HCT116 (cell line): ENCODE measurements around the gene HDAC5. TPM values are rescaled to one million over a fixed set of nuclear protein-coding genes. Genes with fewer than 3 reads are reported as not detected.
"Not testable (repeated sequence)": the region's sequence is repeated elsewhere in the genome, so short reads cannot be mapped to it uniquely, and the experiment has no call there.

ENCODE experiments used
- ATAC-seq: fragments of 200-7000 bp; cut with Tn5 transposase; 2 replicates; pipeline ENCODE4 v1.9.1; 2020; ENCODE audit warnings: mild to moderate bottlenecking, moderate library complexity
- BruUV-seq: library from RNA; stranded (reverse); fragments of 400-500 nt; replicated peaks from 2 replicates; lab custom pipeline; 2021; lab: Mats Ljungman, UMichigan
- CTCF ChIA-PET: fragments of 300-600 bp; sonication (Branson Sonifier 250); formaldehyde crosslinking; loops from one replicate; lab custom pipeline; 2021; ENCODE audit warnings: antibody characterized with exemption; lab: Charles Lee
- POLR2A ChIA-PET: fragments of 300-600, 350-600 bp; sonication (Branson Sonifier 250); formaldehyde crosslinking; loops from one replicate; lab custom pipeline; 2021; ENCODE audit warnings: antibody characterized with exemption; lab: Charles Lee
- RAD21 ChIA-PET, 2 experiments: fragments of 300-600 bp; sonication (Branson Sonifier 250); formaldehyde crosslinking; loops; one replicate each; lab custom pipeline; 2023; ENCODE audit warnings: low total read pairs in 2 of 2; ENCODE audit not compliant: uncharacterized antibody in 2 of 2, unreplicated experiment in 2 of 2, low non-redundant PET in 1 of 2; lab: Charles Lee
- DNase-seq: peaks from one replicate; pipeline ENCODE4 v3.0.0-alpha.2; 2010; ENCODE audit warnings: low read depth, low spot score
- H2AFZ ChIP-seq: fragments of 200-600 bp; shearing (Covaris generic), sonication (generic); 2 replicates; pipeline ENCODE4 v1.6.1; 2017; ENCODE audit warnings: low read depth, mixed run types, mixed read lengths, antibody characterized with exemption, low read length; ENCODE audit not compliant: poor library complexity, severe bottlenecking
- H3K27ac ChIP-seq: 2 replicates; pipeline ENCODE4 v1.5.1; 2012; ENCODE audit warnings: low read depth, low read length
- H3K27me3 ChIP-seq: fragments of 200-600 bp; sonication (generic); 2 replicates; pipeline ENCODE4 v1.6.1; 2016; ENCODE audit warnings: mixed run types, low read length, mixed read lengths; ENCODE audit not compliant: insufficient read depth
- H3K36me3 ChIP-seq, 2 experiments: fragments of 200-500 bp in 1 of 2; fragments of 200-600 bp in 1 of 2; sonication (Bioruptor generic) in 1 of 2; sonication (generic) in 1 of 2; 2 replicates each; pipeline versions ENCODE4 v1.5.1 to v1.6.1; 2014 to 2016; ENCODE audit warnings: low read length in 2 of 2, inconsistent platforms in 1 of 2, mixed read lengths in 1 of 2, mixed run types in 1 of 2; ENCODE audit not compliant: insufficient read depth in 2 of 2, control insufficient read depth in 1 of 2
- H3K4me1 ChIP-seq, 2 experiments: fragments of 200-600 bp in 1 of 2; sonication (generic) in 1 of 2; 2 replicates each; pipeline versions ENCODE4 v1.5.1 to v1.6.1; 2012 to 2017; ENCODE audit warnings: low read length in 2 of 2, inconsistent platforms in 1 of 2, mild to moderate bottlenecking in 1 of 2, mixed read lengths in 1 of 2, mixed run types in 1 of 2, moderate library complexity in 1 of 2; ENCODE audit not compliant: insufficient read depth in 2 of 2, control insufficient read depth in 1 of 2
- H3K4me2 ChIP-seq: fragments of 200-600 bp; sonication (generic); 2 replicates; pipeline ENCODE4 v1.6.1; 2017; ENCODE audit warnings: mixed run types, low read length, mixed read lengths
- H3K4me3 ChIP-seq, 2 experiments: fragments of 200-600 bp in 1 of 2; sonication (generic) in 1 of 2; replicated peaks in 1 of 2; 2 replicates each; pipeline ENCODE4 v1.5.1; 2011 to 2016; ENCODE audit warnings: low read length in 2 of 2, control low read depth in 1 of 2, low read depth in 1 of 2, mild to moderate bottlenecking in 1 of 2, mixed read lengths in 1 of 2, mixed run types in 1 of 2
- H3K79me2 ChIP-seq: fragments of 200-600 bp; sonication (generic); 2 replicates; pipeline ENCODE4 v1.6.1; 2017; ENCODE audit warnings: mild to moderate bottlenecking, mixed run types, low read length, moderate library complexity, mixed read lengths; ENCODE audit not compliant: insufficient read depth
- H3K9ac ChIP-seq: fragments of 200-600 bp; sonication (generic); 2 replicates; pipeline ENCODE4 v1.6.1; 2016; ENCODE audit warnings: low read length, mixed read lengths
- H3K9me2 ChIP-seq: fragments of 200-600 bp; sonication (generic), shearing (Covaris generic); 2 replicates; pipeline ENCODE4 v1.6.1; 2017; ENCODE audit warnings: mixed run types, mild to moderate bottlenecking, moderate library complexity; ENCODE audit not compliant: insufficient read depth
- H3K9me3 ChIP-seq, 2 experiments: fragments of 200-500 bp in 1 of 2; fragments of 200-600 bp in 1 of 2; sonication (Bioruptor generic) in 1 of 2; sonication (generic) in 1 of 2; 2 replicates each; pipeline ENCODE4 v1.6.1; 2014 to 2017; ENCODE audit warnings: low read length in 2 of 2, mixed read lengths in 2 of 2, inconsistent platforms in 1 of 2, low read depth in 1 of 2, mild to moderate bottlenecking in 1 of 2, mixed run types in 1 of 2, moderate library complexity in 1 of 2; ENCODE audit not compliant: control insufficient read depth in 1 of 2, insufficient read depth in 1 of 2
- H4K20me1 ChIP-seq: fragments of 200-600 bp; sonication (generic), shearing (Covaris generic); 2 replicates; pipeline ENCODE4 v1.6.1; 2017; ENCODE audit warnings: mixed run types, mild to moderate bottlenecking, moderate library complexity; ENCODE audit not compliant: insufficient read depth
- CTCF ChIP-seq, 3 experiments: fragments of 200-600 bp in 1 of 3; sonication (generic) in 1 of 3; IDR thresholded peaks in 2 of 3; conservative IDR thresholded peaks in 1 of 3; 2 replicates each; pipeline ENCODE4 v1.5.1; 2012 to 2017; ENCODE audit warnings: low read depth in 2 of 3, low read length in 2 of 3, antibody characterized with exemption in 1 of 3, borderline replicate concordance in 1 of 3, control low read depth in 1 of 3, mild to moderate bottlenecking in 1 of 3, mixed read lengths in 1 of 3, mixed run types in 1 of 3, moderate library complexity in 1 of 3; ENCODE audit not compliant: insufficient read depth in 1 of 3
- EZH2 ChIP-seq: fragments of 200-600 bp; sonication (generic); IDR thresholded peaks from 2 replicates; pipeline ENCODE4 v1.6.1; 2017; ENCODE audit warnings: antibody characterized with exemption, mixed run types
- JUND ChIP-seq: IDR thresholded peaks from 2 replicates; pipeline ENCODE4 v1.6.1; 2012
- MAX ChIP-seq: IDR thresholded peaks from 2 replicates; pipeline ENCODE4 v1.6.1; 2012
- SIN3A ChIP-seq: IDR thresholded peaks from 2 replicates; pipeline ENCODE4 v1.6.1; 2012; ENCODE audit warnings: low read depth
- SRF ChIP-seq: IDR thresholded peaks from 2 replicates; pipeline ENCODE4 v1.6.1; 2012; ENCODE audit warnings: low read depth
- YY1 ChIP-seq: IDR thresholded peaks from 2 replicates; pipeline ENCODE4 v1.6.1; 2011; ENCODE audit warnings: low read length, low read depth, moderate library complexity, mild to moderate bottlenecking; ENCODE audit not compliant: insufficient replicate concordance; ENCODE audit errors: extremely low read depth
- intact Hi-C: fragments of 100-400 bp; cut with micrococcal nuclease; formaldehyde crosslinking; loops from 2 replicates; pipeline ENCODE4 v1.10.0; 2022
- total RNA-seq: library from RNA; stranded (reverse); gene quantifications from one replicate; pipeline ENCODE4 v1.2.1, GENCODE V29; 2021; ENCODE audit not compliant: unreplicated experiment

Gene HDAC5
- total RNA-seq, 1 experiment from 2014 or later = 32.9 TPM

GRCh38 chr17:44149066-44149465, 25.6 kb upstream of the HDAC5 start:
- CTCF ChIA-PET, DNase-seq, H3K9me3 ChIP-seq, H3K9ac ChIP-seq, H3K27ac ChIP-seq, H4K20me1 ChIP-seq, H3K4me2 ChIP-seq, H2AFZ ChIP-seq, H3K4me3 ChIP-seq, H3K9me2 ChIP-seq, POLR2A ChIA-PET, H3K27me3 ChIP-seq, intact Hi-C loops, ATAC-seq, BruUV-seq: not testable (repeated sequence)
- RAD21 ChIA-PET = interaction anchor here in 1 of 2 experiments (0.7 kb wide), 1 partner anchor 35 kb away, joined by 3 read pairs; no protein-coding TSS in a partner anchor
- Histone ChIP-seq H3K79me2 (peaks cover 45% of the 10 kb centered on the region), H3K4me1 (peaks cover 4 to 17% of the 10 kb centered on the region in 2 experiments; a peak in 3 of 4 replicates), H3K36me3 (peaks cover 7 to 37% of the 10 kb centered on the region in 2 experiments)

- Histone ChIP-seq H3K27me3 (no peaks in the 10 kb centered on the region), H4K20me1 (no peaks in the 10 kb centered on the region), H2AFZ (no peak overlapping the region), H3K79me2 (peaks cover 49% of the 10 kb centered on the region), H3K36me3 (peaks cover 7 to 35% of the 10 kb centered on the region in 2 experiments), H3K9me3 (no peaks in the 10 kb centered on the region), H3K27ac (no peak overlapping the region), H3K4me3 (no peak overlapping the region), H3K4me2 (no peak overlapping the region), H3K4me1 (peaks cover 7 to 28% of the 10 kb centered on the region in 2 experiments; a peak in 3 of 4 replicates), H3K9me2 (no peaks in the 10 kb centered on the region), H3K9ac (no peak overlapping the region)
- ChIA-PET POLR2A (no interaction called here), RAD21 (no interaction called here), CTCF (no interaction called here)
- intact Hi-C loops = no loop called here
- no peak for ATAC-seq
- no TSS peak for BruUV-seq
- no peak for TF ChIP-seq SRF
- TF ChIP-seq CTCF (IDR thresholded peaks at IDR 0.05 in 2 of 3, conservative IDR thresholded peaks at IDR 0.05 in 1 of 3; ENCODE audit: borderline replicate concordance in 1 of 3, insufficient read depth in 1 of 3, low read depth in 2 of 3, low read length in 2 of 3) = no peak
- no peak for TF ChIP-seq JUND
- no peak for TF ChIP-seq SIN3A
- no peak for TF ChIP-seq YY1
- TF ChIP-seq MAX = no peak
- TF ChIP-seq EZH2 = no peak
- DNase-seq = no peak
Measured at GRCh38 chr17:44147812-44148211, 24.4 kb upstream of the HDAC5 start.
